Dermis microvascular lymphatic vessel endothelial cell (primary cell): ENCODE data around the gene SLC12A4. TPM values are rescaled to one million over a fixed set of nuclear protein-coding genes. Genes with fewer than 3 reads are reported as not detected.
"Not testable (repeated sequence)": the region's sequence is repeated elsewhere in the genome, so short reads cannot be mapped to it uniquely, and the experiment has no call there.

Source experiments
- DNase-seq, 2 donors: peaks; one replicate each; pipeline versions ENCODE4 v3.0.0 to v3.0.0-alpha.2; 2010; ENCODE audit warnings: low read depth in 2 of 2
- total RNA-seq: library from RNA; depleted of rRNA; stranded (reverse); fragments of >200 nt; gene quantifications from 2 replicates; pipeline ENCODE4 v1.2.1, GENCODE V29; 2014

The SLC12A4 gene
- total RNA-seq, 1 donor from 2014 or later = 46.7 TPM

DNA sequence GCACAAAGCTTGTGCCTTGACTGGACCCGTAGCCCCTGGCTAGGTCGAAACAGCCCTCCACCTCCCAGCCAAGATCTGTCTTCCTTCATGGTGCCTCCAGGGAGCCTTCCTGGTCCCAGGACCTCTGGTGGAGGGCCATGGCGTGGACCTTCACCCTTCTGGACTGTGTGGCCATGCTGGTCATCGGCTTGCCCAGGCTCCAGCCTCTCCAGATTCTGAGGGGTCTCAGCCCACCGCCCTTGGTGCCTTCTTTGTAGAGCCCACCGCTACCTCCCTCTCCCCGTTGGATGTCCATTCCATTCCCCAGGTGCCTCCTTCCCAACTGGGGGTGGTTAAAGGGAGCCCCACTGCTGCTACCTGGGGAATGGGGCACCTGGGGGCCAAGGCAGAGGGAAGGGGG, 40.3 kb downstream of the SLC12A4 start:
- DNase-seq = no peak

DNA sequence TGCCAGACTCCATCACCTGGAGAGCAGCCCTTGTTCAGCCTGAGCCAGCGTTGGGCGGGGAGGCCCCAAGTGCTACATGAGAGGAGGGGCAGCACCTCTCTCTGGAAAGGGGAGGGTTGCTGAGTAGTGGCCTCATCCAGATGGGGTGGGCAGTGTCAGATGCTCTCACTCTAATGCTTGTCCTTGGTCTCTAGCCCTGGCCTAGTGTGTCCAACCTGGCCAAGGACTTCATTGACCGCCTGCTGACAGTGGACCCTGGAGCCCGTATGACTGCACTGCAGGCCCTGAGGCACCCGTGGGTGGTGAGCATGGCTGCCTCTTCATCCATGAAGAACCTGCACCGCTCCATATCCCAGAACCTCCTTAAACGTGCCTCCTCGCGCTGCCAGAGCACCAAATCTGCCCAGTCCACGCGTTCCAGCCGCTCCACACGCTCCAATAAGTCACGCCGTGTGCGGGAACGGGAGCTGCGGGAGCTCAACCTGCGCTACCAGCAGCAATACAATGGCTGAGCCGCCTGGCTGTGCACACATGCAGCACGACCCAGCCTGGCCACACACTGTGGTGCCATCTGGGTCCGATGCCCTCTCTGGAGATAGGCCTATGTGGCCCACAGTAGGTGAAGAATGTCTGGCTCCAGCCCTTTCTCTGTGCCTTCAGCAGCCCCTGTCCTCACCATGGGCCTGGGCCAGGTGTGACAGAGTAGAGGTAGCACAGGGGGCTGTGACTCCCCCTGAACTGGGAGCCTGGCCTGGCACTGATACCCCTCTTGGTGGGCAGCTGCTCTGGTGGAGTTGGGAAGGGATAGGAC, 41.1 kb downstream of the SLC12A4 start:
- DNase-seq = no peak

DNA sequence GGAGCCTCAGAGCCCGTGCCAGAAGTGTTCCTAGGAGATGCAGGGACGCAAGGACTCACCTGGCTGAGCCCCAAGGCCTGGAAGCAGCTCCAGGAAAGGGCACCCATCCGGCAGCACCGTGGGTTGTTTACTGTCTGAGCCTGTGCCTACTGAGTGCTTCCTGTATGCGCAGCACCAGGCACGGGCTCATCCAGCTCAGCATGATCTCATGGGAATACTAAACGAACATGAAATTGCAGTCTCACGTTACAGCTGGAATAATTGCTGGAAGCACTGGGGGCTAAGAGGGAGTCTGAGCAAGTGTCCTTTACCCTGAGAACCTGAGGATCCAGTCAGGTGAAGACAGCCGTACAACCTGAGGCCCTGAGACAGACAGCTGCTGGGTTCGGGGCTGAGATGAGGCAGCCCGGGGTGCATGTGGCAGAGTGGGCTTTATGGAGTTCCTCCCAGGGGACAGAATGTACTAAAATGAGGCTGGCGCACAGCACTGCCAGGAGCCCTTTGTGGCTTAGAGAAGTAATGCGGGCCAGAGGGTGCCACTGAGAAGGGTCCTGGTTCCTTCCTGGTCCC, 42.2 kb downstream of the SLC12A4 start:
- peak; percentile 49 to 88 for DNase-seq

DNA sequence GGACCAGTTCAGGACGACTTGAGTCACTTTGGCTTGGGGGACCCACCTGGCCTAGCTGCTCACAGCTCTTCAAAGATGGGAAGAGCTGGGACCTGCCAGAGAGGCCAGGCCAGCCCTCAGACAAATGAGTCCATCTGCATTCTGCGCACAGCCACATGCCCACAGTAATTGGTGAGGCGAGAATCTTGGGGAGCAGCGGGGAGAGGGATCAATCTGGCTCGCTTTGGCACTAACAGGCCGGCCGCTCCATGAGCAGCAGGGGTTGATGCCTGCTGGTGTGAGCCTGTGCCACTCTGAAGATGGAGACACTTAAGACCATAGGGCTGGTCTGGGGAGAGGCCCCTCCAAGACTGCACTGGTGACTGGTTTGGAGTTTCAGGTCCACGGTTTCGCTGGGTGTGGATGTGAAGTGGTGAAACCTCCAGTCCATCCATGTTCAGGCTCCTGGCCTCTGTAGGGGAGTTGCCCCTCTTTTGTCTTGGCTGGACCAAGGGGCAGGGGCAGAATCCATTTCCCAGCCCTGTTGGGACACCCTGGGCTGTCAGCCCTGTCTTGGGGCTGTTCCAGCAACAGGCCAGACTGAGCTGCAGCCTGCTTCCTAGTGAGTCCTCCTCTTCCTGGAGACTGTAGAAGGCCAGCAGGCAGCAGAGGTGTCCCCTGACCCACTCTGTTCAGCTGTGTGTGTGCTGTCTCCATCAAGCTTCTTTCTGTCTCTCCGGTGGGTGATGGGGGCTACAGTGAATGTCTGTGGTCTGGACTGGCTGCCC, 44.1 kb downstream of the SLC12A4 start:
- peak in 1 of 2 donors; percentile 46 for DNase-seq

DNA sequence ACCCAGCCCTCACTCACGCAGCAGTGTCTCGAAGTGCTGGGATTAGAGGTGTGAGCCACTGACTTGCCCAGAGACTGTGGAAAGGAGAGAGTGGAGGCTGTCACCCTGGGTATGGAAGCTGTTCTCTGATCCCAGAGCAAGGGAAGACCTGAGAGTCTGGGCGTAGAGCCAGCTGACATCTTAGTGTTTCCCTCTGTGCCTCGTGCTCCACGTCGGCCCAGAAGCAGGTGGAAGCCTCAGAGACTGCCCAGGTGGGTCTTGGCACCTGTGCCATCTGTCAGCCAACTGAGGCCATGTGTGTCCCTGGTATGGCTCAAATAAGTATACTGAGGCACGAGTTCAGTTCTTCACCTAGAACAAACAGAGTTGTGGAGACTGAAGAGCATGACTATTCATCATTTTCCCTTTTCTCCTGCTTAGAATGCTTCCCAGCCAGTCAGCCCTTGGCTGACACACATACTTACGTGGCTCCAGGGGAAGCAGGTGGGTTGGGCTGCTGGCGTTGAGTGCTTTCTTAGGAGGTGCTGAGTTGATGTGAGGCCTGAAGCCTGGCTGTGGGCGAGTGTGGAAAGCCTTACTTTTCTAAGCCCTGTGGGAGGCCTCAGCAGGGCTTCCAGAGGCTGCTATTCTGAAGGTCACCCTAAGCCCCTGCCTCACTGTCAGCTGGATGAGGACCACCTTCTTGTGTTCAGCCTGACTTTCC, 44.9 kb downstream of the SLC12A4 start:
- no peak for DNase-seq

DNA sequence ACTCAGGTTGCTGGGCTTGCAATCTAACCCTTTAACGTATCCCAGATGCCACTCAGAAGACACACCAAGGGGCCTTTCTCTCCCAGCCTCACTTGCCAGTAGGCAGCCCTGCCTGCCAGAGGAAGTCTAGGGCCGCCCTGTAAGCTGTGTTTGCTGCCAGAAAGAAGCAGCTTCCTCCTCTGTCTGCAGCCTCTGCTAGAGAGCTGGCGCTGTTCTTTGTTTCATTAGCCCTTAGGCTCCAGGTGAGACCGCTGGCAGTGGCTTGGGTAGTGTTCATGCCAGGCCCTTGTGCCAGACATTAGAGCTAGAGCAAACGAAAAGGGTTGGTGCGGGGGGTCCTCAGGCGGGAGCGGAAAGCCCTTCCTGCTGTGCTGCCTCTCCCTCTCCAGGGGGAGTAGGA, 45.7 kb downstream of the SLC12A4 start:
- DNase-seq = no peak

DNA sequence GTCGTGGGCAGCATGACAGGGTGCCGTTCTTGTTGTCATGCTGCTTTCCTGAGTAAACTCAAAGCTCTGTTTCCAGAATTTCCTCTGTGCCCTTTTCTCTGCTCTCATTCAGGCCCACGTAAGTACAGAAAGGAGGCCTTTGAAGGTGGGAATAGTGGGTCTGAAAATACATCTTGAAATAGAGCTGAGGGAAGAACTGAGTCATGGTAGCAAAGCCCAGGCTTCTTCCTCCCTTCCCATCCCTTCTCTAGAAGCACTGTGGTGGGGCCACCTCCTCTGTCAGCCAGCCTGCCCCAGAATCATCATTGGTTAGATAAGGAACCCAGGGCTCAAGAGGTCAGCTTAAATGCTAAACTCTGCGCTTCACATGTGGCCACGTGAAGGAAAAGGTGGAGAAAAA, 46.2 kb downstream of the SLC12A4 start:
- DNase-seq = no peak

DNA sequence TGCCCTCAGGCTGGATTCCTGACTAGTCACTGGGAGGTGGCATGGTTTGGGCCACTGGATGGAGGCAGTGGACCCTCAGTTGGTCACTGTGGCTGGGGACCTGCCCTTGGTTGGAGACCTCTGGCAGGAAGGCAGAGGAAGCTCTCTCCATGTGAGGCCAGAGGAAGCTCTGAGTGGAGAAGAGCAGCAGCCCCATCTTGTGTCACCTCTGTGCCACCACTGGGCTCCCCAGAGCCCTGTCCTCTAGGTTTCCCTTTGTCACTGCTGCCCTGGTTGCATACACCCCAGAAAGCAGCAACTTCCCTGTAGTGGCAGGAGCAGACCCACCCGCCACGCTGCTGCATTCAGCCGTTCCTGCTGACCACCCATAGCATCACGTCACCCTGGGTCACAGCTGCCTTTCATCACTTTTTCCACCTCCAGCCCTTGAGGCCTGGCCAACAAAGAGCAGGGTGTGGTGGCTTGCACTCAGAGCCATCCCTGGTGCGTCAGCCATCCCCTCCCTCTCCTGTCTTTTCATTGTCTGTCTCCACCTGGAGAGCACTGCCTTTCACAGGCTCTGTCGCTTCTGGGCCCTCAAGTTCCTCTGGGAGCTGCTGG, 48.7 kb downstream of the SLC12A4 start:
- no peak for DNase-seq

DNA sequence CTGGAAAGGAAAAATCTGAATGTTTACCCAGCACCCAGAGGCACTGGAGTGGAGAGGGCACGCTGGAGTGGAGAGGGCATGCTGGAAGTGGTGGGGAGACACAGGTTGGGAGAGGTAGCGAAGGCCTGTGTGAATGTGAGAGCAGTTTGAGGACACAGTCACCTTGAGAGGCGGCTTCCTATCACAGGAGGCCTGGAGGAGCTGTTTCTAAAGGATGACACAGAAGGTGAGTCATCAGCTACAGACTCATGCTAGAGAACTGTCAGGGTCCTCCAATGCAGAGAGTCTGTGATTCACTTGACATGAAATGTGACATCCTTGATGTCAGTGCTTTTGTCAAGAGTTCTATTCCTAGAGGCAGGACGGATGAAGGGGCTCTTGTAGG, 50.6 kb downstream of the SLC12A4 start:
- peak in 1 of 2 donors; percentile 69 for DNase-seq

DNA sequence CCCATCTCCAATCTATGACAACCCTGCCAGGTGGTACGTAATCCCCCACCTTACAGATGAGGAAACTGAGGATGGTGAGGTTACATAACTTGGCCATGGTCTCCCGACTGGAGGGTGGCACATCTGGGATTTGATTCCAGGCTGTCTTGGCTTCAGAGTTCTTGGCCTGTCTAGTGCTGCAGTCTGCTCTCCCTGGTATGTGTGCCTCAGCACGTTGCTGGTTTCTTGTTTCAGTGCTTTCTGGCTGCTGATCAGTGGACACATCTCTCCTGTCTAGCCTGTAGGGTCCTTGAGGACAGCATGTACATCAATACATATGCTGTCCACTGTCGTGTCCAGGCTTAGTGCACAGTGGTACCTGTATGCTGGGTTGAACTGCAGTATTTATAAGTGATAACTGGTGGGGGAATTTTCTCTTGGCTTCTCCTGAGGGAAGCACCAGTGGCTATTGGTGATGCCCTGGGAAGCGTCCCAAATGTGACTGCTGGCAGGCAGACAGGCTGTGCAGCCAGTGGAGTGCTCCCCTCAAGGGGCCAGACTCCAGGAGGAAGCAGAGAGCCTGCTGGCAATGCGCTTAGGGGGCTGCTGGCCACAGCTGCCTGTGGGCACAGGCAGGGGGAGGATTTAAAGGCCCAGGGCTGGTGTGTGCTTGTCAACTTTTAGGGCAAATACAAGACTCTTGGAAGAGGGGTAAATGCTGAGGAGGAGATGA, 51.1 kb downstream of the SLC12A4 start:
- no peak for DNase-seq

DNA sequence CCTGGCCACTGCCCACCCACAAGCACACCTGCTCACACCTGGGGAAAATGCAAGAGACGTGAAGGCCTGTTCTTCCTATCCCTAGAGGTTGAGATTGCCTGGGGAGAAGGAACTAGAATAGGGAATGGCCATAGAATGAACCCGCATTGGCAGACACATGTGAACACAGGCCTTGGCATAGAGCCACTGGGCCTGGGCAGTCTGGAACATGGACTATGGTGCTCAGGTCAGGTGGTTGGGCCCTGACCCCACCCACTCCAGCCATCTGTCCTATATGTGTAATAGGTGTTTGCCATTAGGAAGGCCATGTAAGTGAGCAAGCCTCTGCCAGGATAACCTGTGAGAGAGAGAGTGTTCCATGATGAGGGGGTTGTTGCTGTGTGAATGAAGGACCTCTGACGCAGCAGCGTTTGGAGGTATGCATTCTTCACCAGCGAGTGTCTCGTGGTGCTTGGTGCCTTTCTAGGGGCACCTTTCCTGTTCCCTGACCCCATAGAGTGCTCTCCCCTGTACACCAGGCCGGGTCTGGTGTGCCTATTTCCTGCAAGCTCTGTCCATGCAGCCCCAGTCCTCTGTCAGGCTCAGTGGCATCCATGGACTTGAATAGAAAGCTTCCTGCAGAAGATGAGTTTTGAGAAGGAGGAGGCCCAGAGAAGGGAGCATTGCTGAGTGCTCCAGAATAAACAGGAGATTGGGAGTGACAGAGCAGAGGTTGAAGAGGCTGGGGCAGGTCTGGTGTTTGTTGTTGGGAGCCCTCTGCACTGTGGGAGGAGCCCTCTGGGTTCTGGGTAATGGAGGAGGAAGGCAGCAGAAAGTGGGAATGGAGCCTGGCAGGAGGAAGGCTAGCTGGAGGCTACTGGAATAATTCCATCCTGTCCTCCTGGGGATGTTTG, 52.4 kb downstream of the SLC12A4 start:
- no peak for DNase-seq

DNA sequence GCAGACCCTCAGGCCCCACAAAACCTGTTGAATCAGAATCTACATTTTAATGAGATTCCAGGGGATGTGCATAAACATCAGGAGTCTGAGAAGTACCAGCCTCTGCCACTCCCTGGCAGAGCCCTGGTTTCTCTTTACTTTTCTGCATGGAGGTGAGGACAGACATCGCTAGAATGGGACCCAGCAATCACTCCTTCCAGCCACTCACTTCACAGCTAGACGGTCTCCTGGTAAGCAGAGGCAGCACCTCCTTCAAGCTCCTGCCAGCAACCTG, 53.0 kb downstream of the SLC12A4 start:
- not testable (repeated sequence) for DNase-seq

DNA sequence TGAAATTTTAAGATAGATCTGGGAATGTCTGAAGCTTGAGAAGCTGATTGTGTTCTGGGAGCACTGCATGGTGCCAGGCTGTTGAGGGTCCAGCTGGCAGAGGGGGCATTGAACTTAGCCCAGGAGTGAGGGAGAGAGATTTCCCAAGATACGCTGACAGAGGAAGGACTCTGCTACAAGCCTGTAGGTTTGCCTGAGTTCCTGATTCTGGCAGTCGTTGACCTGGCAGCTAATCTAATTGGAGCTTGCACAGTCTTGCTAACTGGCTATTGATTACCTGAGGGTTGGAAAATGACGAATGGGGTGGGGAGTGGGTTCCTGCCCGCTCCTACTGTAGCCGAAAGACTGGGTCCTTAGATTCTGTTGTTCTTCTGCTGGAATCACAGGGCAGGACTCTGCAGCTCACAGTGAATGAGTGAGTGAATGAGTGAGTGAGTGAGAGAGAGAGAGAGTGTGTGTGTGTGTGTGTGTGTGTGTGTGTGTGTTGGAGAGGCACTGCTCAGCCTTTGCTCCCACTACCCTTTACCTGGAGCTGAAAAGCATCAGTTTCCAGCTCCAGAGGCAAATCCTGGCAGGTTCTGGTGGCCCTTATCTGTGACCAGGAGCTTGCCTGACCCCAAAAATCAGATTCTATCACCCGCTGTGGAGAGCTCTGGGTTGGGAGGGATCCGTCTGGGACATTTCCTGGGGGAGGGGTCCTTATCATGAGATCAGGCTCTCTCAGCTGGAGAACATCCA, 53.5 kb downstream of the SLC12A4 start:
- no peak for DNase-seq

DNA sequence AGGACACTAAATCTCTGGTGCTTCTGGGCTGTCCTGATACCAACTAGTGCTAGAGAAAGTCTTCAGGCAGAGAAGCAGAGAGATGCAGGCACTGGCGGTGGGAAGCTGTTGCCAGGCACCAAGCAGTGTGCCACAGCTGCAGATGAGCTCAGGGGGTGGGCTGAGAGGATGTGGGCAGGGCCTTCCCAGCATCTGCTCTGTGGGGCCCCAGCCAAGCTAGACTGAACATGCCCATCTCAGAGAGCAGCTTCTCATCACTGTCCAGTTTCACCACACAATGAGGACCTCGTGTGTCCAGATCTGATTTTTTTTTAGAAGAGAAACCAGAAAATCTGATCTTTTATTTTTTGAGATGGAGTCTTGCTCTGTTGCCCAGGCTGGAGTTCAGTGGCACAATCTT, 58.3 kb downstream of the SLC12A4 start:
- peak in 1 of 2 donors; percentile 49 for DNase-seq

DNA sequence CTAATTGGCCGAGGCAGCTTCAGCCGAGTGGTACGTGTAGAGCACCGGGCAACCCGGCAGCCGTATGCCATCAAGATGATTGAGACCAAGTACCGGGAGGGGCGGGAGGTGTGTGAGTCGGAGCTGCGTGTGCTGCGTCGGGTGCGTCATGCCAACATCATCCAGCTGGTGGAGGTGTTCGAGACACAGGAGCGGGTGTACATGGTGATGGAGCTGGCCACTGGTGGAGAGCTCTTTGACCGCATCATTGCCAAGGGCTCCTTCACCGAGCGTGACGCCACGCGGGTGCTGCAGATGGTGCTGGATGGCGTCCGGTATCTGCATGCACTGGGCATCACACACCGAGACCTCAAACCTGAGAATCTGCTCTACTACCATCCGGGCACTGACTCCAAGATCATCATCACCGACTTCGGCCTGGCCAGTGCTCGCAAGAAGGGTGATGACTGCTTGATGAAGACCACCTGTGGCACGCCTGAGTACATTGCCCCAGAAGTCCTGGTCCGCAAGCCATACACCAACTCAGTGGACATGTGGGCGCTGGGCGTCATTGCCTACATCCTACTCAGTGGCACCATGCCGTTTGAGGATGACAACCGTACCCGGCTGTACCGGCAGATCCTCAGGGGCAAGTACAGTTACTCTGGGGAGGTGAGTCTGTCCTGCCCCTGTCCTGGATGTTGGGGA, 59.2 kb downstream of the SLC12A4 start:
- DNase-seq = no peak

DNA sequence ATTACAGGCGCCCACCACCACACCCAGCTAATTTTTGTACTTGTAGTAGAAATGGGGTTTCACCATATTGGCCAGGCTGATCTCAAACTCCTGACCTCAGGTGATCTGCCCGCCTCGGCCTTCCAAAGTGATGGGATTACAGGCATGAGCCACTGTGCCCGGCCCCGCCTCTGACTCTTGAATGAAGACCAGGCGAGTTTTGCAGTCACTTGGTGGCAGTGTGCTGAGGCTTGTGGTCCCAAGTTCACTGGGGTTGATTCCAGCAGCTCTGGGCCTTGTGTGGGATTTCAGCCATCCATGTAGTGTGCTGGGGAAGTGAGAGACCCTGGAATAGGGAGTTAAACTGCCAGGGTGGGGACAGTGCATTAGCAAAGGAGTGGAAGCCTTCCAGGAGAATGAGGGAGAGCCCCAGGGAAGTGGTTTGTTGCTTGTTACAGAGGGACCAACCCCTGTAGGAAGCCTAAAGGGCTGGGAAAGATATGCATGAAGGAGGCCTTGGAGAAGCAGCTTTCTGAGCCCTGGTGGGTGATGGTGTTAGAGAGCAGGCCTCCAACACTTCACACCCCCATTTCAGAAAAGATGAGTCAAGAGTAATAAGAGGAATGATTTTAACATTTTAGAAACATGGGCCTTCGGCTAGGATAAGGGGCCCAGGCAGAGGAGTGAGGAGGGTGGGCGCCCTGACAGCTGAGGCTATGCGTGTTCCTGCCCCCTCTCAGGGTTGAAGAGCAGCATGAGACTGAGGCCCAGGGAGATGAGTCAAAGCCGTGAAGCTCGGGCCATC, 60.8 kb downstream of the SLC12A4 start:
- no peak for DNase-seq

DNA sequence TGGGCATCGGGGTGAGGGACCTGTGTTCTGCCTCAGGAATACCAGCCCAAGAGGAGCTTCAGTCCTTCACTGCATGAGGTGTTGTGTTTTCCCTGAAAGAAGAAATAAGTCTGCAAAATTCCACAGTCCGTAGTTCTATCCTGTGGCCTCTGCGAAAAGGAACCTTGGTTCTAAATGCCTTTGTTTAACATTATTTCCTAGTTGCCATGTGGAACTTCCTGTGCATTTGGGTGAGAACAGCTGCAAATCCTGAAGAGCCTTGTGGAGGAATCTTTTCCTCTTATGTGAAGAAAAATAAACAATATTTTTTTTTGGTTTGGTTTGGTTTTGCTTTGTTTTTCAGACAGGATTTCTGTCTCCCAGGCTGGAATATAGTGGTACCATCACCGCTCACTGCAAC, 65.6 kb downstream of the SLC12A4 start:
- peak in 1 of 2 donors; percentile 87 for DNase-seq

DNA sequence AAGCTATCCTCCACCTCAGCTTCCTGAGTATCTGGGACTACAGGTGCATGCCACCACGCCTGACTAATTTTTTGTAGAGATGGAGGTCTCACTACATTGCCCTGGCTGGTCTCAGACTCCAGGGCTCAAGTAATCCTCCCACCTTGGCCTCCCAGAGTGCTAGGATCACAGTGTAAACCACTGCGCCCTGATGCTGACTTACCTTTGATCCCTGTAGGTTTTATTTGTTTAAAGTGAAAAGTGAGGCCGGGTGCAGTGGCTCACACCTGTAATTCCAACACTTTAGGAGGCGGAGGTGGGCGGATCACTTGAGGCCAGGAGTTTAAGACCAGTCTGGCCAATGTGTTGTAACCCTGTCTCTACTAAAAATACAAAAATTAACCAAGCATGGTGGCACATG, 66.7 kb downstream of the SLC12A4 start:
- no peak for DNase-seq
